T47D (cell line): ENCODE data around the gene ACHE.
"Not testable (repeated sequence)": the region's sequence is repeated elsewhere in the genome, so short reads cannot be mapped to it uniquely, and the experiment has no call there.

Experiments used
- DNase-seq, 2 experiments: peaks; one replicate each; pipeline versions ENCODE4 v3.0.0 to v3.0.0-alpha.2; 2011 to 2012; ENCODE audit warnings: low read depth in 1 of 2, low spot score in 1 of 2
- JUND ChIP-seq: IDR thresholded peaks from 2 replicates; pipeline ENCODE4 v1.6.1; 2012; ENCODE audit warnings: low read depth
- in situ Hi-C: cut with HindIII; loops from 2 replicates; pipeline ENCODE4 v1.10.0; 2016; ENCODE audit warnings: low sequenced_read_pairs, low pct_unique_long_range_greater_than_20kb

Gene ACHE

DNA sequence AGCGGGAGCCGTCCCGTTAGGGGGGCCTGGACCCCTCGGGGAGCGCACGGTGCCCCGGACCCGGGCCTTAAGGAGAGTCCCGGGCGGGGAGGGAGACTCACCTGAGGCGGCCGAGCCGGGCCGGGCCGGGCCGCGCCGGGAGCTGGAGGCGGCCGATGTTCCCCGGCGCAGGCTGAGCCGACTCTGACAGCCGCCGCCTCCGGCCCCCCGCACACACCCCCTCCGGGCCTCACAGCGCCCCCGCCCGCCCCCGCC is at the start of gene ACHE:
TSS of gene ACHE (minus strand) at position 188 of the 255 bp plus-strand sequence. CDS start 1,656 bp downstream, outside the sequence.
- DNase-seq: no peak
- TF ChIP-seq JUND: no peak
- in situ Hi-C loops: no loop called here

DNA sequence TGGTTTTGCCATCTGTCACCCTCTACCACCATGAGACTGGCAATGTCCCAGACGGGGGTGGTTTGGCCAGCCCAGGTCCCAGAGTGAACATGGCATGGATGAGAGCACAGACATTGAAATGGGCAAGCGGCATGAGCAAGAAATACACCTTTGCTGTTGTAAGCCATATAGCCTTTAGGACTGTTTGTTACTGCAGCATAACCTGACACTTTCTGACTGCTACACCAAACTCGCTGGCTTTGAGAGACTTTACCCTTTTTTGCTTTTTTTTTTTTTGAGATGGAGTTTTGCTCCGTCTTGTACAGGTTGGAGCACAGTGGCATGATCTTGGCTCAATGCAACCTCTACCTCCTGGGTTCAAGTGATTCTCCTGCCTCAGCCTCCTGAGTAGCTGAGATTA is 48.5 kb upstream of the ACHE start:
- in situ Hi-C loops: no loop called here
- no peak for DNase-seq
- TF ChIP-seq JUND: no peak

DNA sequence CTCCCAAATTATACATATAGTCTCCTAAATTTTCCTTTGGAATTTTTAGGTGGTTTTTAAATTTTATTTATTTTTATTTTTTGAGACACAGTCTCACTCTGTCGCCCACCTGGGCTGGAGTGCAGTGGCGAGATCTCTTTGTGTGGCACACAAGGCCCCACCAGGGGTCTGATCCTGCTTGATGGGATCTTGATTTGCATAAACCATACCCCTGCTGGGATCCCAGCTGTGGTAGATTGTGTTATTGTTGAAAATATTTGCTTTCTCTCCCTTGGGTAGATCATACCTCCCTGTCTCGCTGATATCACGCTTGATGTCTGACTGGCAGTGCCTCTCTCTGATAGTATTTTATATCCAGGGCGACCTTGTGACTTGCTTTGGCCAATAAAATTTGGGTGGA is 48.0 kb upstream of the ACHE start:
- no peak for DNase-seq
- in situ Hi-C loops: no loop called here
- no peak for TF ChIP-seq JUND

GRCh38 chr7:100942045-100942774 is 46.5 kb upstream of the ACHE start:
- in situ Hi-C loops: no loop called here
- peak in 1 of 2 experiments; percentile 36 for DNase-seq
- no peak for TF ChIP-seq JUND

GRCh38 chr7:100936167-100936566 is 40.5 kb upstream of the ACHE start:
- in situ Hi-C loops, DNase-seq: not testable (repeated sequence)

DNA sequence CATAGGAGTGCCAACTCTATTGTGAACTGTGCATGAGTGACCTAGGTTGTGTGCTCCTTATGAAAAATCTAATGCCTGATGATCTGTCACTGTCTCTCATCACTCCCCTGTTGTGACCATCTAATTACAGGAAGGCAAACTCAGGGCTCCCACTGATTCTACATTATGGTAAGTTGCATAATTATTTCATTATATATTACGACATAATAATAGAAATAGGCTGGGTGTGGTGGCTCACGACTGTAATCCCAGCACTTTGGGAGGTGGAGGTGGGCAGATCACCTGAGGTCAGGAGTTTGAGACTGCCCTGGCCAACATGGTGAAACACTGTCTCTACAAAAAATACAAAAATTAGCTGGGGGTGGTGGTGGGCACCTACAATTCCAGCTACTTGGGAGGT is 39.7 kb upstream of the ACHE start:
- in situ Hi-C loops, DNase-seq: not testable (repeated sequence)

DNA sequence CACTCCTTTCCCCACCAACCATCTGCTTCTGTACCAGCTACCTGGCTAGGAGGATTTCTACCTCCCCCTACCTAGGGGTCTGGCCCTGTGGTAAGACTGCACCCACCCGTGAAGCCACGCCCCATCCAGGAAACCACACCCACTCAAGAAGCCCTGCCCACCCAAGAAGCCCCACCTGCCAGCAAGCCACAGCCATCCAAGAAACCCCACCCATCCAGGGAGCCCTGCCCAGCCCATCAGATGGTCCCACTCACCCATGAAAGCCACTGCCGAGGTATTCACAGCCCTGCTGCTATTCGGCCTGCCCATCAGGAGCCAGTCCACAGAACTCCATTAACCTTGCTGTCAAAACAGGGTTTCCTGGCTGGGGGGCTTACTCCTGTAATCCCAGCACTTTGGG is 38.0 kb upstream of the ACHE start:
- TF ChIP-seq JUND: no peak
- in situ Hi-C loops: no loop called here
- DNase-seq: no peak

GRCh38 chr7:100929808-100930174 is 34.1 kb upstream of the ACHE start:
- DNase-seq: no peak
- in situ Hi-C loops: no loop called here
- TF ChIP-seq JUND: no peak

DNA sequence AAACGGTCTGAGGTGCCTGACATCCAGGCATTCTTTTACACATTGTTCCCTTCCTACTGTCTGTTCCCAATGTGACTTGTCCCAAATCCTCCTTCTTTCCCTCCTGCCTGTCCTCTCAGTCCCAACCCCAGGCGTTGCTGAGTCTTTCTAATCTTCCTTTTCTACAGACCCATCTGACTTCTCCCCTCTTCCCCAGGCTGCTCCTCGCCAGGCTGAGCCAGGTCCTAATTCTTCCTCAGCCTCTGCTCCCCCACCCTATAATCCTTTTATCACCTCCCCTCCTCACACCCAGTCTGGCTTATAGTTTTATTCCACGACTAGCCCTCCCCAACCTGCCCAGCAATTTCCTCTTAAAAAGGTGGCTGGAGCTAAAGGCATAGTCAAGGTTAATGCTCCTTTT is 27.9 kb upstream of the ACHE start:
- DNase-seq, in situ Hi-C loops: not testable (repeated sequence)

GRCh38 chr7:100921039-100921438 is 25.4 kb upstream of the ACHE start:
- in situ Hi-C loops: no loop called here
- DNase-seq: no peak
- TF ChIP-seq JUND: no peak

DNA sequence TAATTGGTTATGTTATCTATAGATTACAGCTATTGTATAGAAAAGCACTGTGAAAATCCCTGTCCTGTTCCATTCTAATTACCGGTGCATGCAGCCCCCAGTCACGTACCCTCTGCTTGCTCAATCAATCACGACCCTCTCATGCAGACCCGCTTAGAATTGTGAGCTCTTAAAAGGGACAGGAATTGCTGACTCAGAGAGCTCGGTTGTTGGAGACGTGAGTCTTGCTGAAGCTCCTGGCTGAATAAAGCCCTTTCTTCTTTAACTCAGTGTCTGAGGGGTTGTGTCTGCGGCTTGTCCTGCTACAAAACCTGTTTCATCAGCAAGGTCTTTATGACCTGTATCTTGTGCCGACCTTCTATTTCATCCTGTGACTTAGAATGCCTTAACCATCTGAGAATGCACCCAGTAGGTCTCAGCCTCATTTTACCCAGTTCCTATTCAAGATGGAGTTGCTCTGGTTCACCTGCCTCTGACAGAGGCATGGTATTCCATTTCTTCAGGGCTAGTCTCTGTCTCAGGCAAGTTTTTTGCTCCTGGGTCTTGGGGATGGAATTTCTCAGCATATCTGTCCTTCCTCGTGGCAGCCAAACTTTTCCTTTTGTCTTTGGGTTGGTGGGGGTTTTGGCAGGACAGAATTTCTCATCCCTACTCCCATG is 24.2 kb upstream of the ACHE start:
- in situ Hi-C loops, DNase-seq: not testable (repeated sequence)

GRCh38 chr7:100919335-100919734 is 23.6 kb upstream of the ACHE start:
- in situ Hi-C loops, DNase-seq: not testable (repeated sequence)

GRCh38 chr7:100914879-100915447 is 19.3 kb upstream of the ACHE start:
- in situ Hi-C loops: no loop called here
- no peak for DNase-seq
- TF ChIP-seq JUND: no peak
